ENCODE results near the gene CALB2. TPM values are rescaled to one million over a fixed set of nuclear protein-coding genes. Genes with fewer than 3 reads are reported as not detected.

CALB2 gene
- total and polyA plus RNA-seq, 2 donors from 2014 or later: 1.4 TPM; not detected in 1

GRCh38 chr16:71340406-71340805 lies 18.1 kb upstream of the CALB2 start:
- no peak overlapping the region for H3K4me3 ChIP-seq (ENCODE audit: low read length in 3 of 3)
- FAIRE-seq (no peak), DNase-seq (no peak)
- TF ChIP-seq CTCF (IDR thresholded peaks at IDR 0.05; ENCODE audit: borderline replicate concordance, extremely low read depth, insufficient read depth): no peak
- H3K36me3 ChIP-seq (ENCODE audit: control insufficient read depth in 2 of 3, insufficient read depth in 3 of 3, low read length in 3 of 3): no peaks in the 10 kb centered on the region
- intact Hi-C loops (cut with DNase I): no loop called here
- no peaks in the 10 kb centered on the region for H3K9me3 ChIP-seq (ENCODE audit: control insufficient read depth in 2 of 3, insufficient read depth in 1 of 3, low read length in 3 of 3)
- H3K9ac ChIP-seq (ENCODE audit: low read length in 3 of 3): no peak overlapping the region
- H3K27ac ChIP-seq (ENCODE audit: low read depth in 2 of 2, low read length in 2 of 2): no peak overlapping the region
- no peaks in the 10 kb centered on the region for H3K27me3 ChIP-seq (ENCODE audit: control insufficient read depth, insufficient read depth, low read length)
- no peaks in the 10 kb centered on the region for H3K4me1 ChIP-seq (ENCODE audit: control insufficient read depth in 2 of 3, insufficient read depth in 2 of 3, low read depth in 1 of 3, low read length in 3 of 3)

GRCh38 chr16:71341881-71342280 lies 16.6 kb upstream of the CALB2 start:
- no peak for FAIRE-seq

DNA sequence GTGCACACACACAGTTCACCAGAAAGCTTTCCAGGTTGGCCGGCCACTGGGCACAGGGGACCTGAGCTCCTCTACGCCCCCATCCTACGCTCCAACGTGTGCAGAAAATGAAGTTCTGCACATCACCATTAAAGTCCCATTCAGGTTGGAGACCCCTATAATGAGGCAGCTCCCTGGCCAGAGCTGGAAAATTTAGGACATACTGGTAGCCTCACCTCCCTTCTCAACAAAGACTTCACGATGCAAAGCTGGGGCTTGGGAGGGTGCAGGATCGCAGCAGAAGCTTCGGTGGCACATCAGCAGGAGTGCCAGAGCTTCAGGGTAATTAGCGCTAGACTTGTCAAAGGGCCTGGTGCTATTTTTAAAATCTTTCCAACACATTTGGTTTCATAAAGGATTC lies 15.4 kb upstream of the CALB2 start:
- Histone ChIP-seq H3K4me3 (ENCODE audit: low read length in 3 of 3) (no peak overlapping the region), H3K9ac (ENCODE audit: low read length in 3 of 3) (no peak overlapping the region), H3K36me3 (ENCODE audit: control insufficient read depth in 2 of 3, insufficient read depth in 3 of 3, low read length in 3 of 3) (no peaks in the 10 kb centered on the region), H3K27ac (ENCODE audit: low read depth in 2 of 2, low read length in 2 of 2) (no peak overlapping the region), H3K9me3 (ENCODE audit: control insufficient read depth in 2 of 3, insufficient read depth in 1 of 3, low read length in 3 of 3) (no peaks in the 10 kb centered on the region), H3K27me3 (ENCODE audit: control insufficient read depth, insufficient read depth, low read length) (no peaks in the 10 kb centered on the region), H3K4me1 (ENCODE audit: control insufficient read depth in 2 of 3, insufficient read depth in 2 of 3, low read depth in 1 of 3, low read length in 3 of 3) (no peaks in the 10 kb centered on the region)
- TF ChIP-seq CTCF (IDR thresholded peaks at IDR 0.05; ENCODE audit: borderline replicate concordance, extremely low read depth, insufficient read depth): no peak
- intact Hi-C loops (cut with DNase I): no loop called here
- FAIRE-seq (no peak), DNase-seq (no peak)

More at GRCh38 chr16:71341881-71342280, 16.6 kb upstream of the CALB2 start:
- TF ChIP-seq CTCF (IDR thresholded peaks at IDR 0.05; ENCODE audit: borderline replicate concordance, extremely low read depth, insufficient read depth): no peak
- no peaks in the 10 kb centered on the region for H3K9me3 ChIP-seq (ENCODE audit: control insufficient read depth in 2 of 3, insufficient read depth in 1 of 3, low read length in 3 of 3)
- no peak overlapping the region for H3K27ac ChIP-seq (ENCODE audit: low read depth in 2 of 2, low read length in 2 of 2)
- no peaks in the 10 kb centered on the region for H3K4me1 ChIP-seq (ENCODE audit: control insufficient read depth in 2 of 3, insufficient read depth in 2 of 3, low read depth in 1 of 3, low read length in 3 of 3)
- no peaks in the 10 kb centered on the region for H3K36me3 ChIP-seq (ENCODE audit: control insufficient read depth in 2 of 3, insufficient read depth in 3 of 3, low read length in 3 of 3)
- intact Hi-C loops (cut with DNase I): no loop called here
- H3K27me3 ChIP-seq (ENCODE audit: control insufficient read depth, insufficient read depth, low read length): no peaks in the 10 kb centered on the region
- no peak for DNase-seq
- H3K4me3 ChIP-seq (ENCODE audit: low read length in 3 of 3): no peak overlapping the region
- no peak overlapping the region for H3K9ac ChIP-seq (ENCODE audit: low read length in 3 of 3)

DNA sequence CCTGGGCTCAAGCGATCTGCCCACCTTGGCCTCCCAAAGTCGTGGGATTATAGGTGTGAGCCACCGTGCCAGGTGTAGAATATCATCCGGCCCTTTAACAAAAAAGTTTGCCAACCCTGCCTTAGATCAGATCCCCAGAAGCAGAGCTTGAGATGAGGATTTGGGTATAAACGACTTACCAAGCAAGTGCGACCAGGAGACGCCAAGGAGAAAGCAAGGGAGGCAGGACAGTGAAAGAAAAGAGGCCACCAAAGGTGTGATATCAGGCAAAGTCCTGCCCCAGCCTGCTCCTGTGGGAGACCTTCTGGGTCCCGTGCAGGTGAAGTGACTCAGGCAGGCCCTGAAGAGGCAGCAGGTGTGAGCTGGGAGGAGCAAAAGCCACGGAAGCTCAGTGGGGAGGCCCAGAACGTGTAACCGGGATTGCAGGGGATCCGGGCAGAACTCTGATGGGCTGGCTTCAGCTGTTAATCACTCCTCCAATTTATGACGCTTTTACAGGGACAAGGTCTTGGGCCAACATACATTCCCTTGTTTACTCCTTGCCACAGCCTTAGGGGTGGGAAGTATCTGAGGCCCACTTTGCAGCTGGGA lies 14.1 kb upstream of the CALB2 start:
- no peak overlapping the region for H3K9ac ChIP-seq (ENCODE audit: low read length in 3 of 3)
- H3K27ac ChIP-seq (ENCODE audit: low read depth in 2 of 2, low read length in 2 of 2): no peak overlapping the region
- FAIRE-seq (no peak), DNase-seq (no peak)
- H3K36me3 ChIP-seq (ENCODE audit: control insufficient read depth in 2 of 3, insufficient read depth in 3 of 3, low read length in 3 of 3): no peaks in the 10 kb centered on the region
- no peaks in the 10 kb centered on the region for H3K9me3 ChIP-seq (ENCODE audit: control insufficient read depth in 2 of 3, insufficient read depth in 1 of 3, low read length in 3 of 3)
- H3K4me3 ChIP-seq (ENCODE audit: low read length in 3 of 3): no peak overlapping the region
- intact Hi-C loops (cut with DNase I): no loop called here
- H3K4me1 ChIP-seq (ENCODE audit: control insufficient read depth in 2 of 3, insufficient read depth in 2 of 3, low read depth in 1 of 3, low read length in 3 of 3): no peaks in the 10 kb centered on the region
- TF ChIP-seq CTCF (IDR thresholded peaks at IDR 0.05; ENCODE audit: borderline replicate concordance, extremely low read depth, insufficient read depth): no peak
- H3K27me3 ChIP-seq (ENCODE audit: control insufficient read depth, insufficient read depth, low read length): no peaks in the 10 kb centered on the region

Data from kidney (tissue), 14 donors.